Measurements from ENCODE around the gene ZNF878.

- no peak for TF ChIP-seq EZH2phosphoT487 (IDR thresholded peaks at IDR 0.05; ENCODE audit: borderline replicate concordance, low read depth, low read length)
- no peak for TF ChIP-seq CTCF (conservative IDR thresholded peaks at IDR 0.05; ENCODE audit: low read length)
These were observed 18.1 kb downstream of the ZNF878 start for GRCh38 chr19:12034620-12035019.
